K562 (cell line): ENCODE results near the gene GDAP1L1. TPM values are rescaled to one million over a fixed set of nuclear protein-coding genes. Genes with fewer than 3 reads are reported as not detected.

Source experiments
- ARID2 ChIP-seq: fragments of 450-650 bp; IDR thresholded peaks from 2 replicates; pipeline ENCODE4 v1.6.1; 2017; ENCODE audit warnings: antibody characterized with exemption, mild to moderate bottlenecking
- ARNT ChIP-seq, 2 experiments: fragments of 450-650 bp; IDR thresholded peaks; 2 replicates each; pipeline ENCODE4 v1.6.1; 2016; ENCODE audit warnings: mild to moderate bottlenecking in 1 of 2
- HEY1 ChIP-seq: fragments of 250-450 bp; sonication (Bioruptor Pico); IDR thresholded peaks from 2 replicates; pipeline ENCODE4 v1.5.0; 2020; ENCODE audit warnings: mild to moderate bottlenecking, moderate library complexity, borderline replicate concordance
- IFI16 ChIP-seq: fragments of 250-450 bp; sonication (Bioruptor Pico); IDR thresholded peaks from 2 replicates; pipeline ENCODE4 v2.1.2; 2022; ENCODE audit warnings: mild to moderate bottlenecking, inconsistent platforms
- ILK ChIP-seq: fragments of 450-650 bp; IDR thresholded peaks from 2 replicates; pipeline ENCODE4 v1.6.1; 2016; ENCODE audit warnings: missing genetic modification characterization, low read depth, mild to moderate bottlenecking, missing compliant biosample characterization, moderate library complexity, borderline replicate concordance
- JUN ChIP-seq, 2 experiments: sonication (generic) in 1 of 2; formaldehyde crosslinking in 1 of 2; IDR thresholded peaks; 2 replicates each; pipeline versions ENCODE4 v1.6.1 to v1.8.0; 2012 to 2022; ENCODE audit warnings: borderline replicate concordance in 2 of 2, mild to moderate bottlenecking in 2 of 2, improper control_type of control experiment in 1 of 2, low read depth in 1 of 2, low read length in 1 of 2, missing genetic modification reagents in 1 of 2
- LEF1 ChIP-seq: fragments of 450-650 bp; IDR thresholded peaks from 2 replicates; pipeline ENCODE4 v1.6.1; 2016; ENCODE audit warnings: mild to moderate bottlenecking
- SIN3B ChIP-seq: fragments of 450-650 bp; IDR thresholded peaks from 2 replicates; pipeline ENCODE4 v1.6.1; 2017; ENCODE audit warnings: low read depth, mild to moderate bottlenecking, moderate library complexity
- ZNF124 ChIP-seq: sonication (generic); formaldehyde crosslinking; IDR thresholded peaks from 2 replicates; pipeline ENCODE4 v1.8.1; 2022; ENCODE audit warnings: missing genetic modification reagents
- ZNF184 ChIP-seq: sonication (generic); formaldehyde crosslinking; IDR thresholded peaks from 2 replicates; pipeline ENCODE4 v1.5.0; 2020; ENCODE audit warnings: missing genetic modification reagents
- ZNF217 ChIP-seq: sonication (generic); formaldehyde crosslinking; IDR thresholded peaks from 2 replicates; pipeline ENCODE4 v1.8.0; 2022; ENCODE audit warnings: mild to moderate bottlenecking, missing genetic modification reagents
- ZNF76 ChIP-seq: fragments of 250-450 bp; sonication (Bioruptor Pico); IDR thresholded peaks from 2 replicates; pipeline ENCODE4 v1.4.0; 2020; ENCODE audit warnings: mild to moderate bottlenecking, moderate library complexity, borderline replicate concordance
- ZNF79 ChIP-seq: fragments of 250-450 bp; sonication (Bioruptor Pico); IDR thresholded peaks from 2 replicates; pipeline ENCODE4 v1.4.0; 2020; ENCODE audit warnings: low read depth, mild to moderate bottlenecking, moderate library complexity
- polyA plus RNA-seq, 8 experiments: library from polyadenylated mRNA; depleted of rRNA in 4 of 8; stranded (reverse) in 5 of 8; unstranded in 3 of 8; fragments of >200 nt; fragmentation: Nextera tagmentation in 2 of 8; fragmentation: Illumina TruSeq in 1 of 8; extraction: Ambion mirVana in 2 of 8; extraction: Trizol in 1 of 8; gene quantifications; 2 replicates each; pipeline versions ENCODE4 v1.2.1 to v1.2.3, GENCODE V29; 2011 to 2014; ENCODE audit warnings: inconsistent platforms in 1 of 8, missing spikeins in 1 of 8
- total RNA-seq, 7 experiments: library from RNA; depleted of rRNA in 6 of 7; stranded (reverse); fragments of >200 nt in 6 of 7; fragmentation: Illumina TruSeq in 2 of 7; extraction: Trizol in 2 of 7; gene quantifications; 2 replicates each; pipeline versions ENCODE4 v1.2.1 to v1.2.3, GENCODE V29; 2011 to 2021; ENCODE audit warnings: low replicate concordance in 1 of 7
- TF ChIP-seq, protein P1 (sequence below): conservative IDR thresholded peaks from 2 replicates; pipeline ENCODE4 v1.6.1; 2011; ENCODE audit warnings: low read depth, mild to moderate bottlenecking, low read length; ENCODE audit not compliant: control insufficient read depth
- TF ChIP-seq, protein P2 (sequence below), 3 experiments: IDR thresholded peaks in 2 of 3; conservative IDR thresholded peaks in 1 of 3; 2 replicates each; pipeline ENCODE4 v1.5.1; 2011 to 2012; ENCODE audit warnings: low read length in 3 of 3, mild to moderate bottlenecking in 3 of 3, control low read depth in 2 of 3, improper control_type of control experiment in 1 of 3, inconsistent platforms in 1 of 3, low read depth in 1 of 3, mixed read lengths in 1 of 3, moderate library complexity in 1 of 3; ENCODE audit not compliant: insufficient read depth in 2 of 3
- TF ChIP-seq, protein P3 (sequence below): fragments of 450-650 bp; conservative IDR thresholded peaks from 2 replicates; pipeline ENCODE4 v1.6.1; 2016; ENCODE audit warnings: missing genetic modification characterization, low read depth, mild to moderate bottlenecking, missing compliant biosample characterization, moderate library complexity
- TF ChIP-seq, protein P4 (sequence below): fragments of 200-800 bp; sonication (Bioruptor generic); IDR thresholded peaks from 2 replicates; pipeline ENCODE4 v1.6.1; 2017; ENCODE audit warnings: missing genetic modification characterization, missing compliant biosample characterization
- TF ChIP-seq, protein P5 (sequence below): fragments of 450-650 bp; IDR thresholded peaks from 2 replicates; pipeline ENCODE4 v1.6.1; 2016; ENCODE audit warnings: low read depth, mild to moderate bottlenecking, moderate library complexity

The GDAP1L1 gene
- total and polyA plus RNA-seq, 9 of the 15 experiments (the other 6 are each of a cell fraction or from before 2014, with no cell fraction given): 0.06 to 0.40 (median 0.19) TPM; not detected in 5

DNA sequence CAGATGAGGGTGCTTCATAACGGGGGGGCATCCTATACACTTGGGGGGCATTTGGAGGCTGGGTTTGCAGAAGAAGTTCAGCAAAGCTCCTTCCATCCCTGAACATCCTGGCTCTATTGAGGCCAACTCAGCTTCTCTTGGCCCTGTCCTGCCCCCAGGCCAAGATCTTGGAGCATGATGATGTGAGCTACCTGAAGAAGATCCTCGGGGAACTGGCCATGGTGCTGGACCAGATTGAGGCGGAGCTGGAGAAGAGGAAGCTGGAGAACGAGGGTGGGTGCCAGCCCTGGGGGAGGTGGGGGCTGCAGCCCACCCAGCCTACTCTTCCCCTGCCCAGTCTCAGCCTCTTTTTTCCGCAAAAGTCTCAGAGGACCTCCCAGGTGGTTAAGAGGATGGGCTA is 17.2 kb downstream of the GDAP1L1 start (continued):
- TF ChIP-seq JUN (IDR thresholded peaks at IDR 0.05; ENCODE audit: borderline replicate concordance, low read depth, low read length) (no peak), JUN (CRISPR knock-in tag; IDR thresholded peaks at IDR 0.05; ENCODE audit: borderline replicate concordance) (no peak), ZNF76 (CRISPR knock-in tag) (no peak), ZNF79 (CRISPR knock-in tag) (no peak), ARID2 (no peak), SIN3B (no peak), ZNF184 (CRISPR knock-in tag) (no peak), LEF1 (no peak), HEY1 (CRISPR knock-in tag) (no peak), ARNT (IDR thresholded peaks at IDR 0.05) (no peak), IFI16 (CRISPR knock-in tag) (no peak), ILK (no peak), ZNF217 (CRISPR knock-in tag) (no peak), ZNF124 (CRISPR knock-in tag) (no peak)
- TF ChIP-seq, protein P1, sequence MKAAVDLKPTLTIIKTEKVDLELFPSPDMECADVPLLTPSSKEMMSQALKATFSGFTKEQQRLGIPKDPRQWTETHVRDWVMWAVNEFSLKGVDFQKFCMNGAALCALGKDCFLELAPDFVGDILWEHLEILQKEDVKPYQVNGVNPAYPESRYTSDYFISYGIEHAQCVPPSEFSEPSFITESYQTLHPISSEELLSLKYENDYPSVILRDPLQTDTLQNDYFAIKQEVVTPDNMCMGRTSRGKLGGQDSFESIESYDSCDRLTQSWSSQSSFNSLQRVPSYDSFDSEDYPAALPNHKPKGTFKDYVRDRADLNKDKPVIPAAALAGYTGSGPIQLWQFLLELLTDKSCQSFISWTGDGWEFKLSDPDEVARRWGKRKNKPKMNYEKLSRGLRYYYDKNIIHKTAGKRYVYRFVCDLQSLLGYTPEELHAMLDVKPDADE: no peak
- TF ChIP-seq, protein P2, sequence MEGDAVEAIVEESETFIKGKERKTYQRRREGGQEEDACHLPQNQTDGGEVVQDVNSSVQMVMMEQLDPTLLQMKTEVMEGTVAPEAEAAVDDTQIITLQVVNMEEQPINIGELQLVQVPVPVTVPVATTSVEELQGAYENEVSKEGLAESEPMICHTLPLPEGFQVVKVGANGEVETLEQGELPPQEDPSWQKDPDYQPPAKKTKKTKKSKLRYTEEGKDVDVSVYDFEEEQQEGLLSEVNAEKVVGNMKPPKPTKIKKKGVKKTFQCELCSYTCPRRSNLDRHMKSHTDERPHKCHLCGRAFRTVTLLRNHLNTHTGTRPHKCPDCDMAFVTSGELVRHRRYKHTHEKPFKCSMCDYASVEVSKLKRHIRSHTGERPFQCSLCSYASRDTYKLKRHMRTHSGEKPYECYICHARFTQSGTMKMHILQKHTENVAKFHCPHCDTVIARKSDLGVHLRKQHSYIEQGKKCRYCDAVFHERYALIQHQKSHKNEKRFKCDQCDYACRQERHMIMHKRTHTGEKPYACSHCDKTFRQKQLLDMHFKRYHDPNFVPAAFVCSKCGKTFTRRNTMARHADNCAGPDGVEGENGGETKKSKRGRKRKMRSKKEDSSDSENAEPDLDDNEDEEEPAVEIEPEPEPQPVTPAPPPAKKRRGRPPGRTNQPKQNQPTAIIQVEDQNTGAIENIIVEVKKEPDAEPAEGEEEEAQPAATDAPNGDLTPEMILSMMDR (IDR thresholded peaks at IDR 0.05 in 2 of 3, conservative IDR thresholded peaks at IDR 0.05 in 1 of 3; ENCODE audit: insufficient read depth in 2 of 3, low read depth in 1 of 3, low read length in 3 of 3): no peak
- TF ChIP-seq, protein P3, sequence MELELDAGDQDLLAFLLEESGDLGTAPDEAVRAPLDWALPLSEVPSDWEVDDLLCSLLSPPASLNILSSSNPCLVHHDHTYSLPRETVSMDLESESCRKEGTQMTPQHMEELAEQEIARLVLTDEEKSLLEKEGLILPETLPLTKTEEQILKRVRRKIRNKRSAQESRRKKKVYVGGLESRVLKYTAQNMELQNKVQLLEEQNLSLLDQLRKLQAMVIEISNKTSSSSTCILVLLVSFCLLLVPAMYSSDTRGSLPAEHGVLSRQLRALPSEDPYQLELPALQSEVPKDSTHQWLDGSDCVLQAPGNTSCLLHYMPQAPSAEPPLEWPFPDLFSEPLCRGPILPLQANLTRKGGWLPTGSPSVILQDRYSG (tag): no peak
- TF ChIP-seq, protein P4, sequence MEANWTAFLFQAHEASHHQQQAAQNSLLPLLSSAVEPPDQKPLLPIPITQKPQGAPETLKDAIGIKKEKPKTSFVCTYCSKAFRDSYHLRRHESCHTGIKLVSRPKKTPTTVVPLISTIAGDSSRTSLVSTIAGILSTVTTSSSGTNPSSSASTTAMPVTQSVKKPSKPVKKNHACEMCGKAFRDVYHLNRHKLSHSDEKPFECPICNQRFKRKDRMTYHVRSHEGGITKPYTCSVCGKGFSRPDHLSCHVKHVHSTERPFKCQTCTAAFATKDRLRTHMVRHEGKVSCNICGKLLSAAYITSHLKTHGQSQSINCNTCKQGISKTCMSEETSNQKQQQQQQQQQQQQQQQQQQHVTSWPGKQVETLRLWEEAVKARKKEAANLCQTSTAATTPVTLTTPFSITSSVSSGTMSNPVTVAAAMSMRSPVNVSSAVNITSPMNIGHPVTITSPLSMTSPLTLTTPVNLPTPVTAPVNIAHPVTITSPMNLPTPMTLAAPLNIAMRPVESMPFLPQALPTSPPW: 0 out of 2 replicates have a peak, but pooled peaks have one; percentile 16
- TF ChIP-seq, protein P5, sequence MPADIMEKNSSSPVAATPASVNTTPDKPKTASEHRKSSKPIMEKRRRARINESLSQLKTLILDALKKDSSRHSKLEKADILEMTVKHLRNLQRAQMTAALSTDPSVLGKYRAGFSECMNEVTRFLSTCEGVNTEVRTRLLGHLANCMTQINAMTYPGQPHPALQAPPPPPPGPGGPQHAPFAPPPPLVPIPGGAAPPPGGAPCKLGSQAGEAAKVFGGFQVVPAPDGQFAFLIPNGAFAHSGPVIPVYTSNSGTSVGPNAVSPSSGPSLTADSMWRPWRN: no peak
